OCI-LY1 (cell line): ENCODE results near the gene DCHS1.

Experiments
- H2AFZ ChIP-seq: fragments of 200-600 bp; sonication (generic), shearing (Covaris generic); 2 replicates; pipeline ENCODE4 v1.6.0; 2014; ENCODE audit warnings: antibody characterized with exemption, mild to moderate bottlenecking, low read length
- H3F3A ChIP-seq: fragments of 200-600 bp; sonication (generic), shearing (Covaris generic); 2 replicates; pipeline ENCODE4 v1.6.0; 2014; ENCODE audit warnings: mild to moderate bottlenecking, antibody characterized with exemption, low read length, moderate library complexity; ENCODE audit not compliant: insufficient read depth
- H3K27ac ChIP-seq: fragments of 200-600 bp; sonication (generic); 2 replicates; pipeline ENCODE4 v1.5.1; 2014; ENCODE audit warnings: low read length, mixed run types, mild to moderate bottlenecking, low read depth; ENCODE audit not compliant: poor library complexity, severe bottlenecking
- H3K27me3 ChIP-seq: fragments of 200-600 bp; sonication (generic); 2 replicates; pipeline ENCODE4 v1.6.0; 2014; ENCODE audit warnings: antibody characterized with exemption, mild to moderate bottlenecking, low read length, moderate library complexity; ENCODE audit not compliant: insufficient read depth
- H3K36me3 ChIP-seq: fragments of 200-600 bp; sonication (generic); 2 replicates; pipeline ENCODE4 v1.6.1; 2014; ENCODE audit warnings: mild to moderate bottlenecking, antibody characterized with exemption, low read length, moderate library complexity, mixed read lengths; ENCODE audit not compliant: insufficient read depth
- H3K4me1 ChIP-seq: fragments of 200-600 bp; sonication (generic); 2 replicates; pipeline ENCODE4 v1.5.1; 2014; ENCODE audit warnings: mild to moderate bottlenecking, low read length, moderate library complexity; ENCODE audit not compliant: insufficient read depth, severe bottlenecking
- H3K4me2 ChIP-seq: fragments of 200-600 bp; sonication (generic), shearing (Covaris generic); 2 replicates; pipeline ENCODE4 v1.6.1; 2014; ENCODE audit warnings: low read length
- H3K4me3 ChIP-seq: fragments of 200-600 bp; sonication (generic); 2 replicates; pipeline ENCODE4 v1.5.1; 2014; ENCODE audit warnings: low read length, low read depth, mild to moderate bottlenecking, mixed read lengths; ENCODE audit not compliant: poor library complexity, severe bottlenecking
- H3K79me2 ChIP-seq: fragments of 200-600 bp; shearing (Covaris generic); 2 replicates; pipeline ENCODE4 v1.6.1; 2016; ENCODE audit warnings: mixed run types, low read length, mixed read lengths; ENCODE audit not compliant: insufficient read depth
- H3K9ac ChIP-seq: fragments of 200-600 bp; sonication (generic), shearing (Covaris generic); 2 replicates; pipeline ENCODE4 v1.6.1; 2014; ENCODE audit warnings: mild to moderate bottlenecking, low read length, mixed read lengths
- H3K9me2 ChIP-seq: fragments of 200-600 bp; sonication (generic), shearing (Covaris generic); 2 replicates; pipeline ENCODE4 v1.6.1; 2014; ENCODE audit warnings: low read depth, mild to moderate bottlenecking, low read length, mixed read lengths
- H3K9me3 ChIP-seq: fragments of 200-600 bp; shearing (Covaris generic); 2 replicates; pipeline ENCODE4 v1.6.1; 2014; ENCODE audit warnings: low read length, mixed read lengths
- H4K20me1 ChIP-seq: fragments of 200-600 bp; sonication (generic), shearing (Covaris generic); 2 replicates; pipeline ENCODE4 v1.6.0; 2016; ENCODE audit warnings: mild to moderate bottlenecking, low read length; ENCODE audit not compliant: insufficient read depth
- EZH2 ChIP-seq: fragments of 200-600 bp; sonication (generic), shearing (Covaris generic); IDR thresholded peaks from 2 replicates; pipeline ENCODE4 v1.8.0; 2017; ENCODE audit warnings: borderline replicate concordance, mixed run types, mild to moderate bottlenecking, antibody characterized with exemption, low read length, moderate library complexity, mixed read lengths
- TF ChIP-seq, protein P1 (sequence below): fragments of 200-600 bp; sonication (generic), shearing (Covaris generic); IDR thresholded peaks from 2 replicates; pipeline ENCODE4 v1.5.1; 2017; ENCODE audit warnings: mild to moderate bottlenecking, antibody characterized with exemption, low read length, moderate library complexity, mixed read lengths

Gene DCHS1

GRCh38 chr11:6695377-6695776 is 39.8 kb upstream of the DCHS1 start:
- no peak for TF ChIP-seq EZH2
- TF ChIP-seq, protein P1, sequence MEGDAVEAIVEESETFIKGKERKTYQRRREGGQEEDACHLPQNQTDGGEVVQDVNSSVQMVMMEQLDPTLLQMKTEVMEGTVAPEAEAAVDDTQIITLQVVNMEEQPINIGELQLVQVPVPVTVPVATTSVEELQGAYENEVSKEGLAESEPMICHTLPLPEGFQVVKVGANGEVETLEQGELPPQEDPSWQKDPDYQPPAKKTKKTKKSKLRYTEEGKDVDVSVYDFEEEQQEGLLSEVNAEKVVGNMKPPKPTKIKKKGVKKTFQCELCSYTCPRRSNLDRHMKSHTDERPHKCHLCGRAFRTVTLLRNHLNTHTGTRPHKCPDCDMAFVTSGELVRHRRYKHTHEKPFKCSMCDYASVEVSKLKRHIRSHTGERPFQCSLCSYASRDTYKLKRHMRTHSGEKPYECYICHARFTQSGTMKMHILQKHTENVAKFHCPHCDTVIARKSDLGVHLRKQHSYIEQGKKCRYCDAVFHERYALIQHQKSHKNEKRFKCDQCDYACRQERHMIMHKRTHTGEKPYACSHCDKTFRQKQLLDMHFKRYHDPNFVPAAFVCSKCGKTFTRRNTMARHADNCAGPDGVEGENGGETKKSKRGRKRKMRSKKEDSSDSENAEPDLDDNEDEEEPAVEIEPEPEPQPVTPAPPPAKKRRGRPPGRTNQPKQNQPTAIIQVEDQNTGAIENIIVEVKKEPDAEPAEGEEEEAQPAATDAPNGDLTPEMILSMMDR: no peak
- no peak overlapping the region for H3K27ac ChIP-seq
- H3K9ac ChIP-seq: no peak overlapping the region
- no peaks in the 10 kb centered on the region for H3K79me2 ChIP-seq
- no peaks in the 10 kb centered on the region for H3K36me3 ChIP-seq
- H3K4me2 ChIP-seq: no peak overlapping the region
- H3K9me3 ChIP-seq: no peaks in the 10 kb centered on the region
- no peaks in the 10 kb centered on the region for H3F3A ChIP-seq
- no peaks in the 10 kb centered on the region for H3K27me3 ChIP-seq
- no peak overlapping the region for H2AFZ ChIP-seq
- no peak overlapping the region for H3K4me3 ChIP-seq
- no peaks in the 10 kb centered on the region for H3K9me2 ChIP-seq
- no peaks in the 10 kb centered on the region for H3K4me1 ChIP-seq
- no peaks in the 10 kb centered on the region for H4K20me1 ChIP-seq

DNA sequence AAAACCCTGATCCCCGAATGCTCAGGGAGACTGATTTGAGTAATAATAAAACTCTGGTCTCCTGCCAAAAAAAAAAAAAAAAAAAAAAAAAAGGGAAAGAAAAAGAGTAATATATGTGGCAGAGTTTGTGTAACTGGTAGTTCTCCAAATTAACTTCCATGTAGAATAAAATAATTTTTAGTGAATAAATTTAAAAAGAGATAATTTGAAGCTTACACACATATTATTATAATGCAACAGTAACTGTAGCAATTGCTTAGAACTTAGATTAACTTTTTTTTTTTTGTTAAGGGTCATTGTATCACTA is 38.6 kb upstream of the DCHS1 start:
- TF ChIP-seq EZH2: no peak
- TF ChIP-seq, protein P1: no peak
- H3K4me2 ChIP-seq: no peak overlapping the region

GRCh38 chr11:6693342-6694228 is 38.0 kb upstream of the DCHS1 start:
- no peak for TF ChIP-seq EZH2
- TF ChIP-seq, protein P1: no peak
- Histone ChIP-seq H3K4me2 (no peak overlapping the region), H3K79me2 (no peaks in the 10 kb centered on the region)

More for the DNA sequence above, 38.6 kb upstream of the DCHS1 start:
- Histone ChIP-seq H4K20me1 (no peaks in the 10 kb centered on the region), H3K27me3 (no peaks in the 10 kb centered on the region), H3K4me3 (no peak overlapping the region), H3K27ac (no peak overlapping the region), H2AFZ (no peak overlapping the region), H3K4me1 (no peaks in the 10 kb centered on the region), H3K9me2 (no peaks in the 10 kb centered on the region), H3K36me3 (no peaks in the 10 kb centered on the region), H3K9ac (no peak overlapping the region), H3K9me3 (no peaks in the 10 kb centered on the region; the same call in 1 of the 2 replicates), H3K79me2 (no peaks in the 10 kb centered on the region), H3F3A (no peaks in the 10 kb centered on the region)

More at GRCh38 chr11:6693342-6694228, 38.0 kb upstream of the DCHS1 start:
- Histone ChIP-seq H3K27me3 (no peaks in the 10 kb centered on the region), H4K20me1 (no peaks in the 10 kb centered on the region), H3F3A (no peaks in the 10 kb centered on the region), H3K4me1 (no peaks in the 10 kb centered on the region), H3K4me3 (no peak overlapping the region), H2AFZ (no peak overlapping the region), H3K9me3 (no peaks in the 10 kb centered on the region; the same call in 1 of the 2 replicates), H3K36me3 (no peaks in the 10 kb centered on the region), H3K9me2 (no peaks in the 10 kb centered on the region), H3K9ac (no peak overlapping the region), H3K27ac (no peak overlapping the region)
